Measurements from ENCODE around the gene PUM1.
"Not testable (repeated sequence)": the region's sequence is repeated elsewhere in the genome, so short reads cannot be mapped to it uniquely, and the experiment has no call there.

DNA sequence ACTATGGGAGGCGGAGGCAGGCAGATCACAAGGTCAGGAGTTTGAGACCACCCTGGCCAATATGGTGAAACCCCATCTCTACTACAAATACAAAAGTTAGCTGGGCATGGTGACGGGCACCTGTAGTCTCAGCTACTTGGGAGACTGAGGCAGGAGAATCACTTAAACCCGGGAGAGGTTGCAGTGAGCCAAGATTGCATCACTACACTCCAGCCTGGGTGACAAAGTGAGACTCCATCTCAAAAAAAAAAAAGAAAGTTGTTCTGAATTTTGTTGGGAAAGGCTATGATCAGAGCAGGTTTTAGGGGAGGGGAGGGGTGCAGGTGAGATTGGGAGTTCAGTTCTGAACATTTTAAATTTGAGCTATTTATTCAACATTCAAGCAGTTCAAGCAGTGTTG, 22.6 kb upstream of the PUM1 start:
- TF ChIP-seq, protein P1, sequence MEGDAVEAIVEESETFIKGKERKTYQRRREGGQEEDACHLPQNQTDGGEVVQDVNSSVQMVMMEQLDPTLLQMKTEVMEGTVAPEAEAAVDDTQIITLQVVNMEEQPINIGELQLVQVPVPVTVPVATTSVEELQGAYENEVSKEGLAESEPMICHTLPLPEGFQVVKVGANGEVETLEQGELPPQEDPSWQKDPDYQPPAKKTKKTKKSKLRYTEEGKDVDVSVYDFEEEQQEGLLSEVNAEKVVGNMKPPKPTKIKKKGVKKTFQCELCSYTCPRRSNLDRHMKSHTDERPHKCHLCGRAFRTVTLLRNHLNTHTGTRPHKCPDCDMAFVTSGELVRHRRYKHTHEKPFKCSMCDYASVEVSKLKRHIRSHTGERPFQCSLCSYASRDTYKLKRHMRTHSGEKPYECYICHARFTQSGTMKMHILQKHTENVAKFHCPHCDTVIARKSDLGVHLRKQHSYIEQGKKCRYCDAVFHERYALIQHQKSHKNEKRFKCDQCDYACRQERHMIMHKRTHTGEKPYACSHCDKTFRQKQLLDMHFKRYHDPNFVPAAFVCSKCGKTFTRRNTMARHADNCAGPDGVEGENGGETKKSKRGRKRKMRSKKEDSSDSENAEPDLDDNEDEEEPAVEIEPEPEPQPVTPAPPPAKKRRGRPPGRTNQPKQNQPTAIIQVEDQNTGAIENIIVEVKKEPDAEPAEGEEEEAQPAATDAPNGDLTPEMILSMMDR (IDR thresholded peaks at IDR 0.05): not testable (repeated sequence)
- not testable (repeated sequence) for TF ChIP-seq ZFX (IDR thresholded peaks at IDR 0.05; ENCODE audit: borderline replicate concordance)

All from 22Rv1 (cell line).